ENCODE measurements around the gene CPSF4. TPM values are rescaled to one million over a fixed set of nuclear protein-coding genes. Genes with fewer than 3 reads are reported as not detected.

The CPSF4 gene
- polyA plus RNA-seq, 1 donor from 2014 or later, result 209 TPM

- no peaks in the 10 kb centered on the region for H3K79me2 ChIP-seq (replicated peaks; ENCODE audit: insufficient read depth, low read length)
- no peak overlapping the region for H3K4me3 ChIP-seq (ENCODE audit: low read length)
- H2AFZ ChIP-seq (ENCODE audit: low read depth, low read length), result no peak overlapping the region
- H3K27me3 ChIP-seq (ENCODE audit: insufficient read depth, low read depth, low read length), result no peaks in the 10 kb centered on the region
- H3F3A ChIP-seq (ENCODE audit: insufficient read depth, low read length, poor library complexity, severe bottlenecking), result no peaks in the 10 kb centered on the region
- no peak overlapping the region for H3K9ac ChIP-seq (ENCODE audit: low read length)
- no peak for TF ChIP-seq CTCF (IDR thresholded peaks at IDR 0.05; ENCODE audit: poor library complexity, severe bottlenecking)
- TF ChIP-seq POLR2AphosphoS5 (IDR thresholded peaks at IDR 0.05), result no peak
- no peaks in the 10 kb centered on the region for H4K20me1 ChIP-seq (ENCODE audit: insufficient read depth)
- H3K27ac ChIP-seq (ENCODE audit: low read length), result no peak overlapping the region
- no peaks in the 10 kb centered on the region for H3K9me2 ChIP-seq (ENCODE audit: insufficient read depth, low read length)
- H3K9me3 ChIP-seq (ENCODE audit: low read length), result no peaks in the 10 kb centered on the region
- H3K4me2 ChIP-seq (ENCODE audit: low read length), result no peak overlapping the region
- no peaks in the 10 kb centered on the region for H3K36me3 ChIP-seq (ENCODE audit: insufficient read depth, low read length)
Measured at GRCh38 chr7:99448855-99449254, 10.1 kb downstream of the CPSF4 start.

- no peak overlapping the region for H3K4me2 ChIP-seq (ENCODE audit: low read length)
- no peak overlapping the region for H2AFZ ChIP-seq (ENCODE audit: low read depth, low read length)
- no peaks in the 10 kb centered on the region for H3K9me3 ChIP-seq (ENCODE audit: low read length)
- H3K79me2 ChIP-seq (replicated peaks; ENCODE audit: insufficient read depth, low read length), result no peaks in the 10 kb centered on the region
- no peaks in the 10 kb centered on the region for H3F3A ChIP-seq (ENCODE audit: insufficient read depth, low read length, poor library complexity, severe bottlenecking)
- no peak overlapping the region for H3K4me3 ChIP-seq (ENCODE audit: low read length)
- no peak overlapping the region for H3K9ac ChIP-seq (ENCODE audit: low read length)
- H4K20me1 ChIP-seq (ENCODE audit: insufficient read depth), result no peaks in the 10 kb centered on the region
- H3K9me2 ChIP-seq (ENCODE audit: insufficient read depth, low read length), result no peaks in the 10 kb centered on the region
- H3K27ac ChIP-seq (ENCODE audit: low read length), result no peak overlapping the region
- H3K27me3 ChIP-seq (ENCODE audit: insufficient read depth, low read depth, low read length), result no peaks in the 10 kb centered on the region
- TF ChIP-seq MXI1 (conservative IDR thresholded peaks at IDR 0.05; ENCODE audit: poor library complexity, severe bottlenecking), result no peak
- TF ChIP-seq EP300 (conservative IDR thresholded peaks at IDR 0.05; ENCODE audit: poor library complexity, severe bottlenecking), result no peak
- no peak for TF ChIP-seq REST (IDR thresholded peaks at IDR 0.05; ENCODE audit: borderline replicate concordance)
- TF ChIP-seq TAF1 (IDR thresholded peaks at IDR 0.05; ENCODE audit: low read depth), result no peak
- no peak for TF ChIP-seq RAD21 (conservative IDR thresholded peaks at IDR 0.05)
- TF ChIP-seq CTCF (IDR thresholded peaks at IDR 0.05; ENCODE audit: poor library complexity, severe bottlenecking), result no peak
- no peak for TF ChIP-seq SMC3 (conservative IDR thresholded peaks at IDR 0.05; ENCODE audit: poor library complexity)
- TF ChIP-seq EZH2 (IDR thresholded peaks at IDR 0.05; ENCODE audit: borderline replicate concordance, insufficient read depth, low read length, poor library complexity, severe bottlenecking), result no peak
- no peak for TF ChIP-seq POLR2AphosphoS5 (IDR thresholded peaks at IDR 0.05)
- no peaks in the 10 kb centered on the region for H3K36me3 ChIP-seq (ENCODE audit: insufficient read depth, low read length)
Measured at GRCh38 chr7:99449326-99449725, 10.6 kb downstream of the CPSF4 start.

All from neural cell (in vitro differentiated cells).